Spleen (tissue), 7 donors: ENCODE data around the gene BCO1.

Experiments used
- POLR2AphosphoS5 ChIP-seq, 3 donors: sonication (generic); formaldehyde crosslinking; IDR thresholded peaks; one replicate each; pipeline ENCODE4 v1.5.1; 2017; ENCODE audit warnings: antibody characterized with exemption in 3 of 3
- TF ChIP-seq, protein P1 (sequence below), 11 experiments: fragments of 200-600 bp in 7 of 11; fragments of 450-650 bp in 4 of 11; sonication (generic) in 4 of 11; IDR thresholded peaks in 8 of 11; conservative IDR thresholded peaks in 3 of 11; 1 replicate in 7 of 11; 2 replicates in 4 of 11; pipeline versions ENCODE4 v1.4.0 to v1.8.0; 2016 to 2021; ENCODE audit warnings: antibody characterized with exemption in 11 of 11, inconsistent platforms in 4 of 11, mild to moderate bottlenecking in 1 of 11
- donor health status: DM: no; HTN: no; CAD: no; lungs with moderate emphysema.
- donor health status: DM: no; HTN: no; CAD: no.
- donor health status: DM: no; HTN: no; CAD: no.

DNA sequence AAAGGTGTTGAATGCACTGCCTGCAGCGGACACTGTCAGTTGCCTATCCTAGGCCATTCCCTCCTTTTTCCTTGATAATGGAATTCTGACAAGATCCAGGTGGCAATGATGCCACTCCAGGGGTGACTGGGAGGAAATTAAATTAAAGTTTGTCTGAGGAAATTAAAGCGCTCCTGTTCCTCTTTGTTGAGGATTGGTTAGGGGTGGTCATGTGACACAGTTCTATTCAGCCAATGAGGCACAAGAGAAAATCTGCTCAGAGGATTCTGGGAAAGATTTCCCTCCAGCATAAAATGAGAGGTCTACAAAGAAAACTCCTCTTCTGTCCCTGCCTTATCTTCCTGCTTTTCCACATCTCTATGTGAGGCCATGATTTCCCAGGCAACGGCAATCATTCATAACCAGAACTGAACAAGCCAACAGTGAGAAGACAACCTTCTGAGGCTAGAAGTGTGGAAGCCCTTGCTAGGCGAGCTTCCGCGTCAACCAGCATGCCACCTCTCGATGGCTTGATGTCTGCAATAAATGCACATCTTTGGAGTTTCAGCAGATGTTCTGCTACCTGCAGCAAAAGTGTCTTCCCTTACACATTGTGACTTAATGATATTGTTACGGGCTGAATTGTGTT lies 5.6 kb upstream of the BCO1 start:
- TF ChIP-seq, protein P1, sequence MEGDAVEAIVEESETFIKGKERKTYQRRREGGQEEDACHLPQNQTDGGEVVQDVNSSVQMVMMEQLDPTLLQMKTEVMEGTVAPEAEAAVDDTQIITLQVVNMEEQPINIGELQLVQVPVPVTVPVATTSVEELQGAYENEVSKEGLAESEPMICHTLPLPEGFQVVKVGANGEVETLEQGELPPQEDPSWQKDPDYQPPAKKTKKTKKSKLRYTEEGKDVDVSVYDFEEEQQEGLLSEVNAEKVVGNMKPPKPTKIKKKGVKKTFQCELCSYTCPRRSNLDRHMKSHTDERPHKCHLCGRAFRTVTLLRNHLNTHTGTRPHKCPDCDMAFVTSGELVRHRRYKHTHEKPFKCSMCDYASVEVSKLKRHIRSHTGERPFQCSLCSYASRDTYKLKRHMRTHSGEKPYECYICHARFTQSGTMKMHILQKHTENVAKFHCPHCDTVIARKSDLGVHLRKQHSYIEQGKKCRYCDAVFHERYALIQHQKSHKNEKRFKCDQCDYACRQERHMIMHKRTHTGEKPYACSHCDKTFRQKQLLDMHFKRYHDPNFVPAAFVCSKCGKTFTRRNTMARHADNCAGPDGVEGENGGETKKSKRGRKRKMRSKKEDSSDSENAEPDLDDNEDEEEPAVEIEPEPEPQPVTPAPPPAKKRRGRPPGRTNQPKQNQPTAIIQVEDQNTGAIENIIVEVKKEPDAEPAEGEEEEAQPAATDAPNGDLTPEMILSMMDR (IDR thresholded peaks at IDR 0.05 in 8 of 11, conservative IDR thresholded peaks at IDR 0.05 in 3 of 11) = no peak
- no peak for TF ChIP-seq POLR2AphosphoS5 (IDR thresholded peaks at IDR 0.05)
